Testis (tissue), 3 donors: ENCODE data around the gene RBM6. TPM values are rescaled to one million over a fixed set of nuclear protein-coding genes. Genes with fewer than 3 reads are reported as not detected.
"Not testable (repeated sequence)": the region's sequence is repeated elsewhere in the genome, so short reads cannot be mapped to it uniquely, and the experiment has no call there.

Experiments
- DNase-seq: peaks from one replicate; pipeline ENCODE4 v3.0.0-alpha.2; 2019
- H3K27ac ChIP-seq, 2 donors: fragments of 200-600 bp; sonication (generic); one replicate each; pipeline ENCODE4 v1.5.1; 2019
- H3K27me3 ChIP-seq: fragments of 200-600 bp; sonication (generic); one replicate; pipeline ENCODE4 v1.5.1; 2019
- H3K36me3 ChIP-seq: fragments of 200-600 bp; sonication (generic); one replicate; pipeline ENCODE4 v1.5.1; 2017; ENCODE audit warnings: low read depth; ENCODE audit errors: missing control alignments
- H3K4me1 ChIP-seq: fragments of 200-600 bp; sonication (generic); one replicate; pipeline ENCODE4 v1.5.1; 2019
- H3K4me3 ChIP-seq, 2 donors: fragments of 200-600 bp; sonication (generic); one replicate each; pipeline ENCODE4 v1.5.1; 2017 to 2019
- H3K9me3 ChIP-seq: fragments of 200-600 bp; sonication (generic); one replicate; pipeline ENCODE4 v1.5.1; 2017
- POLR2A ChIP-seq: fragments of 450-650 bp; IDR thresholded peaks from one replicate; pipeline ENCODE4 v1.6.1; 2017; ENCODE audit warnings: antibody characterized with exemption, mild to moderate bottlenecking, moderate library complexity
- WGBS, 2 donors: methylation state at CpG; one replicate each; pipeline ENCODE4 v1.1.5; 2018; 5-methylcytosine and 5-hydroxymethylcytosine counted together
- intact Hi-C: fragments of 100-400 bp; cut with DNase I; formaldehyde crosslinking; loops from one replicate; pipeline ENCODE4 v1.15.1; 2023; ENCODE audit warnings: low total_unique reads
- polyA plus RNA-seq: library from polyadenylated mRNA; stranded (reverse); fragments of 350-450 nt; fragmentation: Illumina TruSeq; extraction: RNeasy Lipid Tissue Mini Kit (QIAGEN cat#74804); gene quantifications from one replicate; pipeline ENCODE4 v1.2.3, GENCODE V29; 2014; ENCODE audit warnings: low read depth, low replicate concordance; ENCODE audit not compliant: insufficient read depth
- total RNA-seq, 2 donors: library from RNA; depleted of rRNA; stranded (reverse); fragments of >200 nt; gene quantifications; one replicate each; pipeline ENCODE4 v1.2.3, GENCODE V29; 2016
- TF ChIP-seq, protein P1 (sequence below), 3 experiments: fragments of 450-650 bp in 2 of 3; fragments of 200-600 bp in 1 of 3; sonication (generic) in 1 of 3; IDR thresholded peaks; one replicate each; pipeline ENCODE4 v1.5.1; 2016 to 2019; ENCODE audit warnings: antibody characterized with exemption in 3 of 3, mild to moderate bottlenecking in 2 of 3, moderate library complexity in 1 of 3

The RBM6 gene
- total and polyA plus RNA-seq, 3 donors from 2014 or later, result 104 to 229 (median 212) TPM

DNA sequence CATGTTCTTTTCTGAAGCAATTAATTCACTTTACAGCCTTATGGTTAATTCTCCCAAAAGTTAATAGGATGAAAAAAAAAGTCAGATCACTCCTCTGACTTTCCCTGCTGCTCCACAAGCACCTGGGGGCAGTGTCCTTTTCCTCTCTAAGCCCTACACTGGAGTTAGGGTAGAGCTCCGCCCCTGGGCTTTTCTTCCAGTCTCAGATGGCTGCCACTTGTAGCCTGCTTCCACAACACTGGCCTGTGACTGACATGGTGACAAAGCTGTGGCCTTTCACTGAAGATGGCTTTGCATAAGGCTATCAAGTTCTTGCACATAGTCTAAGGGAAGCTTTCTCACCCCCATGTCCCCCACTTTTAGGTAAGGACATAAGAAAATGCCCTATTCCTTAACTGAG is 9.0 kb upstream of the RBM6 start:
- peak; percentile 74 for DNase-seq
- TF ChIP-seq, protein P1, sequence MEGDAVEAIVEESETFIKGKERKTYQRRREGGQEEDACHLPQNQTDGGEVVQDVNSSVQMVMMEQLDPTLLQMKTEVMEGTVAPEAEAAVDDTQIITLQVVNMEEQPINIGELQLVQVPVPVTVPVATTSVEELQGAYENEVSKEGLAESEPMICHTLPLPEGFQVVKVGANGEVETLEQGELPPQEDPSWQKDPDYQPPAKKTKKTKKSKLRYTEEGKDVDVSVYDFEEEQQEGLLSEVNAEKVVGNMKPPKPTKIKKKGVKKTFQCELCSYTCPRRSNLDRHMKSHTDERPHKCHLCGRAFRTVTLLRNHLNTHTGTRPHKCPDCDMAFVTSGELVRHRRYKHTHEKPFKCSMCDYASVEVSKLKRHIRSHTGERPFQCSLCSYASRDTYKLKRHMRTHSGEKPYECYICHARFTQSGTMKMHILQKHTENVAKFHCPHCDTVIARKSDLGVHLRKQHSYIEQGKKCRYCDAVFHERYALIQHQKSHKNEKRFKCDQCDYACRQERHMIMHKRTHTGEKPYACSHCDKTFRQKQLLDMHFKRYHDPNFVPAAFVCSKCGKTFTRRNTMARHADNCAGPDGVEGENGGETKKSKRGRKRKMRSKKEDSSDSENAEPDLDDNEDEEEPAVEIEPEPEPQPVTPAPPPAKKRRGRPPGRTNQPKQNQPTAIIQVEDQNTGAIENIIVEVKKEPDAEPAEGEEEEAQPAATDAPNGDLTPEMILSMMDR (IDR thresholded peaks at IDR 0.05), result no peak
- TF ChIP-seq POLR2A, result no peak
- H3K27ac ChIP-seq, result no peak overlapping the region
- H3K4me1 ChIP-seq, result peaks cover 16% of the 10 kb centered on the region
- no peaks in the 10 kb centered on the region for H3K27me3 ChIP-seq
- no peak overlapping the region for H3K4me3 ChIP-seq
- H3K36me3 ChIP-seq, result no peaks in the 10 kb centered on the region
- 67 to 87% methylated on average over 1 of the region's 1 CpG for WGBS, 2 donors
- H3K9me3 ChIP-seq, result no peaks in the 10 kb centered on the region
- intact Hi-C loops, result no loop called here

DNA sequence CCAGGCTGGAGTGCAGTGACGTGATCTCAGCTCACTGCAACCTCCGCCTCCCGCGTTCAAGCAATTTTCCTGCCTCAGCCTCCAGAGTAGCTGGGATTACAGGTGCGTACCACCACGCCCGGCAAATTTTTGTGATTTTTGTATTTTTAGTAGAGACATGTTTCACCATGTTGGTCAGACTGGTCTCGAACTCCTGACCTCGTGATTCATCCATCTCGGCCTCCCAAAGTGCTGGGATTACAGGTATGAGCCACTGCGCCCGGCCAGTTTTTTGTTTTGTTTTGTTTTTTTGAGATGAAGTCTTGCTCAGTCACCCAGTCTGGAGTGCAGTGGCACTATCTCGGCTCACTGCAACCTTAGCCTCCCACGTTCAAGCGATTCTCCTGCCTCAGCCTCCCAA is 7.7 kb upstream of the RBM6 start:
- H3K27ac ChIP-seq, H3K36me3 ChIP-seq, DNase-seq, intact Hi-C loops, H3K4me3 ChIP-seq, H3K27me3 ChIP-seq, H3K9me3 ChIP-seq: not testable (repeated sequence)
- WGBS, 2 donors, result 92 to 94% methylated on average over 15 of the region's 15 CpGs
- H3K4me1 ChIP-seq, result peaks cover 16% of the 10 kb centered on the region

DNA sequence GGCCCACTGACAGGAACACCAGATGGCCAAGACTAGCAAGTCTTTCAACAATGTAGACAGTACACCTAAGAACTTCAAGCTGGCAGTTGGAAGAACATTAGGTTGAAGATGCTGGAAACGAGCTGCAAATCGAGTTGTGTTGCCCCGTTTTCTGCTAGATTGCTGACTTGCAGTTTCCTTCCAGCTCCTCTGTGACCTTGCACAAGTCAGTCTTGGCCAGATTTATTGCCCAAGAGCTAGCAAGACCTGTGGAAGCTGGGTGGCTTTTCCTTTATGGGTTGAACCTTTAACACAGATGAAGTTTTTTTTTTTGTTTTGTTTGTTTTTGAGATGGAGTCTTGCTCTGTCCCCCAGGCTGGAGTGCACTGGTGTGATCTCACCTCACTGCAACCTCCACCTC is 2.9 kb upstream of the RBM6 start:
- Histone ChIP-seq H3K27ac (no peak overlapping the region), H3K27me3 (no peaks in the 10 kb centered on the region), H3K9me3 (no peaks in the 10 kb centered on the region), H3K4me1 (peaks cover 3% of the 10 kb centered on the region), H3K36me3 (no peaks in the 10 kb centered on the region), H3K4me3 (no peak overlapping the region)
- no peak for DNase-seq
- intact Hi-C loops, result no loop called here
- TF ChIP-seq, protein P1 (IDR thresholded peaks at IDR 0.05), result no peak
- no peak for TF ChIP-seq POLR2A
- 39 to 40% methylated on average over 3 of the region's 3 CpGs for WGBS, 2 donors

DNA sequence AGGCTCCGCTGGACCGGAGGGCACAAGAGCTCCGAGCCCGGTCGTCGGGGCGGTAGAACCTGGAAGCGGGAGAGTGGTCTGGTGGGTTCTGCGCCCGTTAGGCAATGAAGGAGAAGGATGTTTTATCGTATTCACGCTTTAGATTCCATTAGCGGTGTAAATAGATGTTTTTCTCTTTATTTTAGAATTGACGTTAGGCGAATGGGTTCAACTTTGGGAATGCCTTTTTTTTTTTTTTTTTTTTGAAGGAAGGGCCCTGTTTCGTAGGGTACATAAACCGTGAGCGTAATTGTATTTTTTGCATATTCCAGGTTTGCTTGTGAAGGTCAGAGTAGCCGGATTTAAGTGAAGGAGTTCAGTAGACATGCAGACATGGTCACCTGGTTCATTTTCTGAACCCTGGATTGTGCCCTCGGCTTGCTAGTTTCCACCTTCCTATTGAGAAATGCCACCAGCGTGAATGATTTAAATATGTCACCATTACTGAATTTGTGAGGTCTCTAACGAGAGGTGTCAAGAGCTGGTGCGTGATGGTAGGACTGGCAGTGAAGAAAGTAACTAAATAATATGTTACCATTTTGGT is 808 bp downstream of the RBM6 start:
- intact Hi-C loops, result no loop called here
- peaks cover 3% of the 10 kb centered on the region for H3K4me1 ChIP-seq
- peak overlapping the region; percentile 72 to 91 for H3K27ac ChIP-seq
- no peaks in the 10 kb centered on the region for H3K27me3 ChIP-seq
- WGBS, 2 donors, result 4 to 6% methylated on average over 23 of the region's 23 CpGs
- no peaks in the 10 kb centered on the region for H3K9me3 ChIP-seq
- H3K36me3 ChIP-seq, result no peaks in the 10 kb centered on the region
- no peak for TF ChIP-seq POLR2A
- H3K4me3 ChIP-seq, result peak overlapping the region; percentile 72 to 79
- no peak for DNase-seq

DNA sequence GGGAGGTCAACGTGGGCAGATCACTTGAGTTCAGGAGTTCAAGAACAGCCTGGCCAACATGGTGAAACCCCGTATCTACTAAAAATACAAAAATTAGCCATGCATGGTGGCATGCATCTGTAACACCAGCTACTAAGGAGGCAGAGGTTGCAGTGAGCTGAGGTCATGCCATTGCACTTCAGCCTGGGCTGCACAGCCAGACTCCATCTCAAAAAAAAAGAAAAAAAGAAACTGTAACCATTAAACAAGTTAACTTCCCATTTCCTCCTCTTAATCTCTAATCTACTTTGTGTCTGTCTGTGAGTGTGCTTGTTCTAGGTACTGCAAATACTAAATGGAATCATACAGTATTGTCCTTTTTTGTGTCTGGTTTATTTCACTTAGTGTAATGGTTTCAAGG is 2.7 kb downstream of the RBM6 start:
- 41 to 45% methylated on average over 2 of the region's 2 CpGs for WGBS, 2 donors
- Histone ChIP-seq H3K27me3 (no peaks in the 10 kb centered on the region), H3K4me1 (peaks cover 3% of the 10 kb centered on the region), H3K27ac (no peak overlapping the region), H3K4me3 (no peak overlapping the region), H3K36me3 (no peaks in the 10 kb centered on the region), H3K9me3 (no peaks in the 10 kb centered on the region)
- TF ChIP-seq, protein P1 (IDR thresholded peaks at IDR 0.05), result no peak
- TF ChIP-seq POLR2A, result no peak
- intact Hi-C loops, result no loop called here
- no peak for DNase-seq

DNA sequence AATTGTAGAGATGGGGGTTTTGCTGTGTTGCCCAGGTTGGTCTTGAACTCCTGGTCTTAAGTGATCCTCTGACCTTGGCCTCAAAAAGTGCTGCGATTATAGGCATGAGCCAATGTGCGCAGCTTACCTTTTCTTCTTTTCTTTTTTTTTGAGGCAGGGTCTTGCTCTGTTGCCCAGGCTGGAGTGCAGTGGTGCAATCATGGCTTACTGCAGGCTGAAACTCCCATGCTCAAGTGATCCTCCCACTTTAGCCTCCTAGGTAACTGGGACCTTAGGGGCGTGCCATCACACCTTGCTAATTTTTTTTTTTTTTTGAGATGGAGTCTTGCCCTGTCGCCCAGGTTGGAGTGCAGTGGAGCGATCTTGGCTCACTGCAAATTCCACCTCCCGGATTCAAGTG is 13.0 kb downstream of the RBM6 start:
- intact Hi-C loops, result no loop called here
- Histone ChIP-seq H3K4me3 (no peak overlapping the region), H3K27ac (no peak overlapping the region), H3K4me1 (peaks cover 6% of the 10 kb centered on the region), H3K27me3 (no peaks in the 10 kb centered on the region), H3K9me3 (no peaks in the 10 kb centered on the region), H3K36me3 (no peaks in the 10 kb centered on the region)
- DNase-seq, result no peak
- TF ChIP-seq, protein P1 (IDR thresholded peaks at IDR 0.05), result no peak
- TF ChIP-seq POLR2A, result no peak
- 93 to 95% methylated on average over 6 of the region's 6 CpGs for WGBS, 2 donors
